Gastrocnemius medialis (tissue), 4 donors: ENCODE measurements around the gene GMPPA.

Experiments used
- CTCF ChIP-seq, 5 experiments: fragments of 450-650 bp in 3 of 5; fragments of 200-600 bp in 2 of 5; sonication (generic) in 2 of 5; IDR thresholded peaks in 4 of 5; conservative IDR thresholded peaks in 1 of 5; 1 replicate in 4 of 5; 2 replicates in 1 of 5; pipeline ENCODE4 v1.5.1; 2016 to 2019; ENCODE audit warnings: antibody characterized with exemption in 5 of 5, mild to moderate bottlenecking in 3 of 5, moderate library complexity in 3 of 5
- POLR2A ChIP-seq, 2 donors: fragments of 450-650 bp; IDR thresholded peaks; one replicate each; pipeline ENCODE4 v1.6.1; 2017; ENCODE audit warnings: antibody characterized with exemption in 2 of 2, mild to moderate bottlenecking in 2 of 2, moderate library complexity in 2 of 2

- TF ChIP-seq CTCF (IDR thresholded peaks at IDR 0.05 in 4 of 5, conservative IDR thresholded peaks at IDR 0.05 in 1 of 5) (no peak), POLR2A (IDR thresholded peaks at IDR 0.05) (no peak)
Measured at GRCh38 chr2:219516888-219517287, 18.2 kb downstream of the GMPPA start.
